ENCODE results near the gene MEG3.

The MEG3 gene

DNA sequence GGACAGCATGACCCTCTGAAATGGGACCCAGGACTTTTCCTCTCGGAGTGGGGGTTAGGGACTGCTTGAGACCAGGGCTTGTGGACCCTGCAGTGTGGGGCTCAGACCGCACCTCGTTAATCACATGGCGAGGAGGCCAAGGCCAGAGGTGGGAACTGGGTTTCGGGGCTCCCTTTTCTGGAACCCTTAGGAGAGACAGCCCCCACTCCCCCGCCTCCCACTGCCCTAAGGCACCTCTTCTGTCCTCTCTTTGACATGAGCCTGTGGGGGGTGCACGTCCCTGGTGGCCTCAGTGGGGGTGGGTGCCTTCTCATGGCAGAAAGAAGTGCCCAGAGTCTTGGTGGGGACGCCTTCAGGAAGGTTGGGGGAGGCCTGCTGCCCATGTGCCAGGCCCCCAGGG lies 53.3 kb downstream of the MEG3 start:
- Histone ChIP-seq H3K27me3 (ENCODE audit: control insufficient read depth in 1 of 2, insufficient read depth in 2 of 2, low read length in 2 of 2) (peaks cover 5 to 7% of the 10 kb centered on the region in 2 donors), H3K9me3 (ENCODE audit: control insufficient read depth in 2 of 2, low read length in 2 of 2) (peaks cover 0 to 5% of the 10 kb centered on the region in 2 donors), H3K36me3 (ENCODE audit: control insufficient read depth in 2 of 2, insufficient read depth in 2 of 2, low read length in 2 of 2) (no peaks in the 10 kb centered on the region), H3K4me1 (ENCODE audit: control insufficient read depth, insufficient read depth, low read length) (peaks cover 2% of the 10 kb centered on the region), H3K9ac (ENCODE audit: low read length in 2 of 2) (no peak overlapping the region), H3K27ac (ENCODE audit: low read length) (no peak overlapping the region), H3K4me3 (ENCODE audit: low read length in 2 of 2) (no peak overlapping the region)

DNA sequence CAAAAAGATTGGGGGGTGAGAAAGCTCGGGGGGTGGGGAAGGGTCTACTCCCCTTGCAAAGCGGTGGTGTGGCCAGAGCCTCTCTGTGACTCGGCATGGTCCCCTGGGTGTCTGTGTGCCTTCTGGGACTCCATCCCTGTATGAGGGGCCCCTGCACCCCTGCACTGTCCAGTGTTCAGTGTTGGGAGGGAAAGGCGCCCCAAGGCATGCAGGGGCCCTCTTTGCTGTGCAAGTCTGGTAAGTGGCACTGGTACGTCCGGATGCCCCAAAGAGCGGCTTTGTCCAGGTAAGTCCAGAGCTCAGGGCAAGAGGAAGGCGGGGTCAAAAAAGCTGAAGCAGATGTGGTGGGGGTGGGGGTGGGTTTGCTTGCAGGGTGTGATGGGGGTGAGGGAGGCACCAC lies 53.9 kb downstream of the MEG3 start:
- H3K27me3 ChIP-seq (ENCODE audit: control insufficient read depth in 1 of 2, insufficient read depth in 2 of 2, low read length in 2 of 2) = peaks cover 5 to 9% of the 10 kb centered on the region in 2 donors
- no peak overlapping the region for H3K4me3 ChIP-seq (ENCODE audit: low read length in 2 of 2)
- no peaks in the 10 kb centered on the region for H3K36me3 ChIP-seq (ENCODE audit: control insufficient read depth in 2 of 2, insufficient read depth in 2 of 2, low read length in 2 of 2)
- H3K27ac ChIP-seq (ENCODE audit: low read length) = no peak overlapping the region
- H3K9me3 ChIP-seq (ENCODE audit: control insufficient read depth in 2 of 2, low read length in 2 of 2) = peaks cover 0 to 5% of the 10 kb centered on the region in 2 donors
- H3K4me1 ChIP-seq (ENCODE audit: control insufficient read depth, insufficient read depth, low read length) = peaks cover 2% of the 10 kb centered on the region
- H3K9ac ChIP-seq (ENCODE audit: low read length in 2 of 2) = no peak overlapping the region

DNA sequence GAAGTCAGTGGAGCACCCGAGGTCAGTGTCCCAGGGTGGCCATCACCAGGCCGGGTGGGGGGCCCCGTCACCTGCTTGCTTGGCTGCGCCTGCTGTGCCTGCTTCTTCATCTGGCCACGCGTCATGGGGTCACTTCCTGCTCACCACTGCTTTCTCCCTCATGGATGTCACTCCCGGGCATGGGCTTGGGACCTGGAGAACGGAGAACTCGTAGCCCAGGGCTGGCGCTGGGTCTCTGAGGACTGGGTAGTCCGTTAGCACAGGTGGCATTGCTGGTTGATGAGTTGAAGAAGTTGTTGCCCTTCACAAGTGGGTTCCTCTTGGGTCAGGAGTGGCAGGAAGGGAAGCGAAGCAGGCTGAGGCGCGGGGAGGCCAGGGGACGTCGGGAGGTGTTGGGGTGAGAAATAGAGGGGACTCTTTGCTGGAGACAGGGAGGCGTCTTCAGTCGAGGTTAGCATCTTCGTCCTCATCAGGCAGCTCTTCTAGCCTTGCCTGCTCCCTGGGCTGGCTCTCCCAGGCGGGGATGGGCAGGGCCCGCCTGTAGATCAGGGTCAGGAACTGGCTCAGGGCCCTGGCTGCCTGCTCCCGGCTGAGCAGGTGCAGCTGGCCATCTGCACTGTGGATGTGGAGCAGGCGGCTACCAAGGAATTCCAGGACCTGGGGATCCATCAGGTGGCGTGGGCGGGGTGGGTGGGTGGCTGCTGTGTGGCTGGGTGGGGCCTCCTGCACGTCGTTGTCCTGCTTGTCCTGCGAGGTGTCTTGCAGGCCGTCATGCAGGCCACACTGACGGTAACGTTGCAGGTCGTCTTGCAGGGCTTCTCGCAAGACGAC lies 54.6 kb downstream of the MEG3 start:
- Histone ChIP-seq H3K27ac (ENCODE audit: low read length) (no peak overlapping the region), H3K9me3 (ENCODE audit: control insufficient read depth in 2 of 2, low read length in 2 of 2) (peaks cover 0 to 5% of the 10 kb centered on the region in 2 donors), H3K9ac (ENCODE audit: low read length in 2 of 2) (no peak overlapping the region), H3K36me3 (ENCODE audit: control insufficient read depth in 2 of 2, insufficient read depth in 2 of 2, low read length in 2 of 2) (no peaks in the 10 kb centered on the region), H3K4me1 (ENCODE audit: control insufficient read depth, insufficient read depth, low read length) (peaks cover 2% of the 10 kb centered on the region), H3K27me3 (ENCODE audit: control insufficient read depth in 1 of 2, insufficient read depth in 2 of 2, low read length in 2 of 2) (peaks cover 8 to 9% of the 10 kb centered on the region in 2 donors), H3K4me3 (ENCODE audit: low read length in 2 of 2) (no peak overlapping the region)

DNA sequence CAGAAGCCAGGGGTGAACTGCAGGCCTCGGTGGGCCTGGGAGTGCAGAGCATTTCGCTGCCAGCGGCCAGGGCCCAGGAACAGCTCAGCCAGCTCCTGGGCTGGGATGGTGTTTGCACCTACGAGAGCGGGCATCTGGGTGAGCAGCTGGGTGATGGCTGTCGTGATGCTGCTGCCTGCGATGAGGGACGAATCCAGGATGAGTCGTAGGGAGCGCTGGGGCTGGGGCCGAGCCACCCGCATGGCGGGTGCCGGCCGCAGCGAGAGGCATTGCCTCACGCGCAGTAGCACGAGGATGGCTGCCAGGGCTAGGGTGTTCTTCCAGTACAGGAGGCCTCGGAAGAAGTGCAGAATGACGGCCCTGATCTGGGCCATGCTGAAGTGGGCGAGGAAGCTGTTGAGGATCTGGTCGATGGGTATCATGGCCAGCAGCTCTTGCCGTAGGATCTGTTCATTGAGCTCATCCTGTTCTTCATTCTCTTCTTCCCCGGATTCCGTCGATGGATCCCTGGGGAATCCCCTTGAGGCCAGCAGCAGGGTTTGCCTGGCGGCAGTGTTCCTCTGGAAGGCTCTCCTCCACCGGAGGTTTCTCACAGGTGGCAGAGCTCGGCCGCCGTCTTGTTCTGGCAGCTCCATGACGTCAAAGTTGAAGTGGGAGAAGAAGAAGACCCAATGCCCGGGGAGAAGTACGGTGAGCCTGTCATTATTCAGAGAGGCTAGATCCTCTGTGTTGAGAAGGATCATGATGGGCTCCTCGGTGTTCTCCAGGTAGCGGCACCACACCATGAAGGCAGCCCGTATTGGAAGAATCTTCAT lies 55.5 kb downstream of the MEG3 start:
- no peak overlapping the region for H3K9ac ChIP-seq (ENCODE audit: low read length in 2 of 2)
- H3K36me3 ChIP-seq (ENCODE audit: control insufficient read depth in 2 of 2, insufficient read depth in 2 of 2, low read length in 2 of 2) = no peaks in the 10 kb centered on the region
- H3K4me1 ChIP-seq (ENCODE audit: control insufficient read depth, insufficient read depth, low read length) = peaks cover 2% of the 10 kb centered on the region
- H3K4me3 ChIP-seq (ENCODE audit: low read length in 2 of 2) = no peak overlapping the region
- H3K27me3 ChIP-seq (ENCODE audit: control insufficient read depth in 1 of 2, insufficient read depth in 2 of 2, low read length in 2 of 2) = peaks cover 8 to 12% of the 10 kb centered on the region in 2 donors
- H3K9me3 ChIP-seq (ENCODE audit: control insufficient read depth in 2 of 2, low read length in 2 of 2) = peaks cover 0 to 5% of the 10 kb centered on the region in 2 donors
- no peak overlapping the region for H3K27ac ChIP-seq (ENCODE audit: low read length)

- peaks cover 2% of the 10 kb centered on the region for H3K4me1 ChIP-seq (ENCODE audit: control insufficient read depth, insufficient read depth, low read length)
- H3K9me3 ChIP-seq (ENCODE audit: control insufficient read depth in 2 of 2, low read length in 2 of 2) = peaks cover 0 to 5% of the 10 kb centered on the region in 2 donors
- no peaks in the 10 kb centered on the region for H3K36me3 ChIP-seq (ENCODE audit: control insufficient read depth in 2 of 2, insufficient read depth in 2 of 2, low read length in 2 of 2)
- peaks cover 8 to 12% of the 10 kb centered on the region in 2 donors for H3K27me3 ChIP-seq (ENCODE audit: control insufficient read depth in 1 of 2, insufficient read depth in 2 of 2, low read length in 2 of 2)
- no peak overlapping the region for H3K9ac ChIP-seq (ENCODE audit: low read length in 2 of 2)
- H3K27ac ChIP-seq (ENCODE audit: low read length) = no peak overlapping the region
- H3K4me3 ChIP-seq (ENCODE audit: low read length in 2 of 2) = no peak overlapping the region
Observed at GRCh38 chr14:100882026-100882967, 56.4 kb downstream of the MEG3 start.

- Histone ChIP-seq H3K4me1 (ENCODE audit: control insufficient read depth, insufficient read depth, low read length) (peaks cover 2% of the 10 kb centered on the region), H3K27ac (ENCODE audit: low read length) (no peak overlapping the region)
Observed at GRCh38 chr14:100882991-100883788, 57.3 kb downstream of the MEG3 start.

GRCh38 chr14:100883789-100884101 lies 57.8 kb downstream of the MEG3 start:
- H3K4me1 ChIP-seq (ENCODE audit: control insufficient read depth, insufficient read depth, low read length) = peaks cover 2% of the 10 kb centered on the region
- peaks cover 0 to 5% of the 10 kb centered on the region in 2 donors for H3K9me3 ChIP-seq (ENCODE audit: control insufficient read depth in 2 of 2, low read length in 2 of 2)
- peaks cover 5 to 10% of the 10 kb centered on the region in 2 donors for H3K27me3 ChIP-seq (ENCODE audit: control insufficient read depth in 1 of 2, insufficient read depth in 2 of 2, low read length in 2 of 2)
- H3K4me3 ChIP-seq (ENCODE audit: low read length in 2 of 2) = no peak overlapping the region
- no peak overlapping the region for H3K27ac ChIP-seq (ENCODE audit: low read length)
- no peak overlapping the region for H3K9ac ChIP-seq (ENCODE audit: low read length in 2 of 2)
- H3K36me3 ChIP-seq (ENCODE audit: control insufficient read depth in 2 of 2, insufficient read depth in 2 of 2, low read length in 2 of 2) = no peaks in the 10 kb centered on the region

More at GRCh38 chr14:100882991-100883788, 57.3 kb downstream of the MEG3 start:
- Histone ChIP-seq H3K9me3 (ENCODE audit: control insufficient read depth in 2 of 2, low read length in 2 of 2) (peaks cover 0 to 5% of the 10 kb centered on the region in 2 donors), H3K4me3 (ENCODE audit: low read length in 2 of 2) (no peak overlapping the region), H3K27me3 (ENCODE audit: control insufficient read depth in 1 of 2, insufficient read depth in 2 of 2, low read length in 2 of 2) (peaks cover 8 to 12% of the 10 kb centered on the region in 2 donors), H3K36me3 (ENCODE audit: control insufficient read depth in 2 of 2, insufficient read depth in 2 of 2, low read length in 2 of 2) (no peaks in the 10 kb centered on the region), H3K9ac (ENCODE audit: low read length in 2 of 2) (no peak overlapping the region)

- Histone ChIP-seq H3K27ac (ENCODE audit: low read length) (no peak overlapping the region), H3K4me1 (ENCODE audit: control insufficient read depth, insufficient read depth, low read length) (peaks cover 2% of the 10 kb centered on the region), H3K9ac (ENCODE audit: low read length in 2 of 2) (no peak overlapping the region), H3K27me3 (ENCODE audit: control insufficient read depth in 1 of 2, insufficient read depth in 2 of 2, low read length in 2 of 2) (peaks cover 3 to 5% of the 10 kb centered on the region in 2 donors), H3K4me3 (ENCODE audit: low read length in 2 of 2) (no peak overlapping the region), H3K36me3 (ENCODE audit: control insufficient read depth in 2 of 2, insufficient read depth in 2 of 2, low read length in 2 of 2) (no peaks in the 10 kb centered on the region), H3K9me3 (ENCODE audit: control insufficient read depth in 2 of 2, low read length in 2 of 2) (peaks cover 0 to 5% of the 10 kb centered on the region in 2 donors)
Observed at GRCh38 chr14:100884456-100884855, 58.5 kb downstream of the MEG3 start.

GRCh38 chr14:100885196-100885595 lies 59.3 kb downstream of the MEG3 start:
- no peaks in the 10 kb centered on the region for H3K36me3 ChIP-seq (ENCODE audit: control insufficient read depth in 2 of 2, insufficient read depth in 2 of 2, low read length in 2 of 2)
- H3K4me3 ChIP-seq (ENCODE audit: low read length in 2 of 2) = no peak overlapping the region
- no peak overlapping the region for H3K27ac ChIP-seq (ENCODE audit: low read length)
- peaks cover 2% of the 10 kb centered on the region for H3K4me1 ChIP-seq (ENCODE audit: control insufficient read depth, insufficient read depth, low read length)
- no peak overlapping the region for H3K9ac ChIP-seq (ENCODE audit: low read length in 2 of 2)
- peaks cover 0 to 5% of the 10 kb centered on the region in 2 donors for H3K9me3 ChIP-seq (ENCODE audit: control insufficient read depth in 2 of 2, low read length in 2 of 2)
- H3K27me3 ChIP-seq (ENCODE audit: control insufficient read depth in 1 of 2, insufficient read depth in 2 of 2, low read length in 2 of 2) = peaks cover 3 to 5% of the 10 kb centered on the region in 2 donors
